Nephron (organoid): Measurements from ENCODE around the gene GALNT9.

ENCODE experiments used
- H3K27ac Mint-ChIP-seq, 3 experiments: 2 replicates each; pipeline ENCODE4 v1.8.0; 2020; ENCODE audit warnings: mixed read lengths in 3 of 3, mild to moderate bottlenecking in 2 of 3, moderate library complexity in 1 of 3
- H3K27me3 Mint-ChIP-seq: 2 replicates; pipeline ENCODE4 v1.8.0; 2021; ENCODE audit warnings: low read depth, mild to moderate bottlenecking, moderate library complexity, mixed read lengths
- H3K36me3 Mint-ChIP-seq: 2 replicates; pipeline ENCODE4 v1.8.0; 2020; ENCODE audit warnings: low read depth, mixed read lengths
- H3K4me1 Mint-ChIP-seq: 2 replicates; pipeline ENCODE4 v1.8.0; 2020; ENCODE audit warnings: mixed read lengths
- H3K4me3 Mint-ChIP-seq, 3 experiments: 2 replicates each; pipeline ENCODE4 v1.8.0; 2020; ENCODE audit warnings: mild to moderate bottlenecking in 3 of 3, mixed read lengths in 3 of 3, moderate library complexity in 2 of 3
- H3K9me3 Mint-ChIP-seq: 2 replicates; pipeline ENCODE4 v1.8.0; 2020; ENCODE audit warnings: mixed read lengths
- TF ChIP-seq, protein P1 (sequence below), 3 experiments: fragments of 200-600 bp; sonication (generic); IDR thresholded peaks; one replicate each; pipeline ENCODE4 v1.5.0; 2021; ENCODE audit warnings: antibody characterized with exemption in 3 of 3; ENCODE audit not compliant: unreplicated experiment in 3 of 3

Gene GALNT9

DNA sequence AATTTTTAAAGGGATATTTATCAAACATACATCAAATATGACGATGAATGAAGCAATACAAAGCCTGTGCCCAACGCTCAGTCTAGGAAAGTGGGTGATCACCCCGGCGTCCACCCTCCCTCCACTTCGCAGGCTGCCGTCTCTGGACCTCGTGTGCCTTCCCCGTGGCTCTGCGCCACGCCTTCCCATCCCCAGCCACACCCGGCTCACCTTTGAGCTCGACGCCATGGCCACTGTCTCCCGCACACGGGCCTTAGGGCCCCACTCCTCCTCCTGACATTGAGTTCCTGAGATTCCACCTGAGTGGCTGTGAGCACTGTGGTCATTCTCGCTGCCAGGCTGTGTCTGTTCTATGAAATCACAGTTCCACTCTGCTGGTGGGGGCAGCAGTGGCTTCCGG, 56.7 kb downstream of the GALNT9 start:
- Mint-ChIP-seq H3K27ac (peak overlapping the region; percentile 3 to 76 (median 30)), H3K9me3 (no peaks in the 10 kb centered on the region), H3K4me1 (peaks cover 67% of the 10 kb centered on the region), H3K36me3 (no peaks in the 10 kb centered on the region), H3K27me3 (peaks cover 47% of the 10 kb centered on the region), H3K4me3 (peak overlapping the region in 1 of 3 experiments; percentile 43)
- TF ChIP-seq, protein P1, sequence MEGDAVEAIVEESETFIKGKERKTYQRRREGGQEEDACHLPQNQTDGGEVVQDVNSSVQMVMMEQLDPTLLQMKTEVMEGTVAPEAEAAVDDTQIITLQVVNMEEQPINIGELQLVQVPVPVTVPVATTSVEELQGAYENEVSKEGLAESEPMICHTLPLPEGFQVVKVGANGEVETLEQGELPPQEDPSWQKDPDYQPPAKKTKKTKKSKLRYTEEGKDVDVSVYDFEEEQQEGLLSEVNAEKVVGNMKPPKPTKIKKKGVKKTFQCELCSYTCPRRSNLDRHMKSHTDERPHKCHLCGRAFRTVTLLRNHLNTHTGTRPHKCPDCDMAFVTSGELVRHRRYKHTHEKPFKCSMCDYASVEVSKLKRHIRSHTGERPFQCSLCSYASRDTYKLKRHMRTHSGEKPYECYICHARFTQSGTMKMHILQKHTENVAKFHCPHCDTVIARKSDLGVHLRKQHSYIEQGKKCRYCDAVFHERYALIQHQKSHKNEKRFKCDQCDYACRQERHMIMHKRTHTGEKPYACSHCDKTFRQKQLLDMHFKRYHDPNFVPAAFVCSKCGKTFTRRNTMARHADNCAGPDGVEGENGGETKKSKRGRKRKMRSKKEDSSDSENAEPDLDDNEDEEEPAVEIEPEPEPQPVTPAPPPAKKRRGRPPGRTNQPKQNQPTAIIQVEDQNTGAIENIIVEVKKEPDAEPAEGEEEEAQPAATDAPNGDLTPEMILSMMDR (IDR thresholded peaks at IDR 0.05; ENCODE audit: unreplicated experiment in 3 of 3): no peak

DNA sequence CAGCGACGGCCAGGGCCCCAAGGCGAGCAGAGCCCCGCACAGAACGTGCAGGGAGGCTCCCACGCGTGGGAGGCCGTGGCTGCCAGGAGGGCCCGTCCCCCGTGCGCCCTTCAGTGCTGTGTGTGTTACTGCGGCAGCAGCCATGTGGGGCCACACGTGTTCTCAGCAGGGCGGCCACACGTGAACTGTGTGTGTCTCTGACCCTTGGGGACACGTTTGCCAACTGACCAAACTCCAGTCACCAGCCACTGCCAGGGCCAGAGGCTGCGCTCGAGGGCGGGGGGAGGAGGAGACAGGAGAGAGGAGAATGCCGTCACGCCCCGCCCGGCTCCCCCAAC, 57.7 kb downstream of the GALNT9 start:
- TF ChIP-seq, protein P1 (IDR thresholded peaks at IDR 0.05; ENCODE audit: unreplicated experiment in 3 of 3): no peak
- H3K36me3 Mint-ChIP-seq: no peaks in the 10 kb centered on the region
- peak overlapping the region in 1 of 3 experiments; percentile 33 for H3K4me3 Mint-ChIP-seq
- H3K4me1 Mint-ChIP-seq: peaks cover 61% of the 10 kb centered on the region
- no peaks in the 10 kb centered on the region for H3K9me3 Mint-ChIP-seq
- no peak overlapping the region for H3K27ac Mint-ChIP-seq
- peaks cover 42% of the 10 kb centered on the region for H3K27me3 Mint-ChIP-seq

DNA sequence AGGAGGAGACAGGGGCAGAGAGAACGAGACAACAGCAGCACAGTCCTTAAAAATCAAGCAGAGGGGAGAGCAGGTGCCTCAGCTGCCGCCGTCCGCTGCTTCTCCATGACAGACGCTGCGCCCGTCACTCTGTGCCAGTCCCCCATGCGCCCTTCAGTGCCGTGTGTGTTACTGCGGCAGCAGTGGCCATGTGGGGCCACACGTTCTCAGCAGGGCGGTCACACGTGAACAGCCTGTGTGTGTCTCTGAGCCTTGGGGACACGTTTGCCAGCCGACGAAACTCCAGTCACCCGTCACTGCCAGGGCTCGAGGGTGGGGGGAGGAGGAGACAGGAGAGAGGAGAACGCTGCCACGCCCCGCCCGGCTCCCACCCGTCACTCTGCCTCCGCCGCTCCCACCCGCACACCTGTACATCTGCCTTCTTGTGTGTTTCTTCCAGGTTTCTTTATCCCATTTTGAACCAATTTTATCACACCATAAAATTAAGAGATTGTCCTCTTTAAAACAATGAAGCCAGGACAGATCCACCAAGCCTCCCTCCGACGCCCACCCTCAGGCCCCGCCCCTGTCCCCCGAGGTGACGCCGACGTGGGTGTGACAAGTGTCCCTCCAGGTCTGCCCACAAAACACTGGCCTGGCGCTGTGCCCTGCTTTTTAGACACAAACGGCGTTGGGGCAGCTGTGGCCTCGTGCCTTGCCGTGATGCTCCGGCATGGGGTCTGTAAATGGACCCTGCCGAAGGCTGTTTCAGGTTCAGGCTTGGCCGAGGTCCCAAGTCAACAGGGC, 58.2 kb downstream of the GALNT9 start:
- H3K4me3 Mint-ChIP-seq: peak overlapping the region in 1 of 3 experiments; percentile 6
- no peaks in the 10 kb centered on the region for H3K9me3 Mint-ChIP-seq

DNA sequence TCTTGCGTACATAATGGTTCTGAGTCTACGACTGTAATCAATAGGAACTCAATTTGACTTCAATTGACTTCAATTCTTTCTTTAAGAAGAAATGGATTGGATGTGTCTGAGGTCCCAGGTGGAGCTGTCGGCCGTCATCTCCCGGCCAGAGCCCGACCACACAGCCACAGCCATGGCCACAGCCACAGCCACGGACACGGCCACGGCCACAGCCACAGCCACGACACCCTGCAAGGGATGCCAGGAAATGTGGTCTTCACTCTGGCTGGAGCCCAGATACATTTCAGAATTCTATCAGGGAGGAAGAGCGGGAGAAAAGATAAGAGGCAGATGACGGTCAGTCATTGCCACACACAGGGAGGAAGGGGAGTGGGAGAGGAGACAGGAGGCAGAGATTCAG, 58.9 kb downstream of the GALNT9 start:
- peaks cover 53% of the 10 kb centered on the region for H3K4me1 Mint-ChIP-seq
- no peaks in the 10 kb centered on the region for H3K9me3 Mint-ChIP-seq
- peaks cover 42% of the 10 kb centered on the region for H3K27me3 Mint-ChIP-seq
- H3K36me3 Mint-ChIP-seq: no peaks in the 10 kb centered on the region
- TF ChIP-seq, protein P1 (IDR thresholded peaks at IDR 0.05; ENCODE audit: unreplicated experiment in 3 of 3): no peak
- H3K4me3 Mint-ChIP-seq: peak overlapping the region in 1 of 3 experiments; percentile 22
- peak overlapping the region in 2 of 3 experiments; percentile 45 to 74 for H3K27ac Mint-ChIP-seq

More for the DNA sequence above, 58.2 kb downstream of the GALNT9 start:
- H3K4me1 Mint-ChIP-seq: peaks cover 56% of the 10 kb centered on the region
- peak overlapping the region in 2 of 3 experiments; percentile 45 to 74 for H3K27ac Mint-ChIP-seq
- H3K27me3 Mint-ChIP-seq: peaks cover 39% of the 10 kb centered on the region
- TF ChIP-seq, protein P1 (IDR thresholded peaks at IDR 0.05; ENCODE audit: unreplicated experiment in 3 of 3): no peak
- H3K36me3 Mint-ChIP-seq: no peaks in the 10 kb centered on the region

DNA sequence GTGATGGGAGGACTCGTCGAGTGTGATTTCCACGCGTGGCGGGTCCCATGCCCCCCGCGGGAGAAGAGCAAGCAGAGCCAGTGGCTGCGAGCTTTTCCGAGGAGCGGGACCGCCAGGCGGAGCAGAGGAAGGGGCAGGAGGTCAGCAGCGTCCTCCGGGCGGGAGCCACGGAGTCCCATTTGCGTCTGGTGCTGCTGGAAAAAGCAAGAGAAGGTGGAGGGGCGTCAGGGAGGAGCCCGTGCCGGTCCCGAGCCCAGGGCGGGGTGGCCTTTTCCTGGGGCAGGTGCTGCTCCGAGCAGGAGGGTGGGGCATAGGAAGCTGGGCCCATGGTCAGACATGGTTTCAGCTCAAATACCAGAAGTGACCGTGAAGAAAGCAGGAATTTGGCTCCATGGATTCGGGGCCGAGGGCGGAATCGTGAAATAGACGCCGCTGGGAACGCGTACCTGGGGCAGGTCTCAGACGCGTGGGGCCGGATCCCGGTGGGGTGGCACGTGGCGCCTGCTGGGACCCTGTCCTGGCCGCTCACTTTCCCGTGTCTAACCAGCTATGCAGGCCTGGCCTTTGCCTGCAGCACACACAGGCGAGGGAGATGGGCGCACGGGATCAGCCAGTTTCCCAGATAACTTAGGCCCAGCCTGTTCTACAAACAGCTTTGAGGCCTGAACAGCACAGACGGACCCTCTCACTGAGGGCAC, 60.0 kb downstream of the GALNT9 start:
- Mint-ChIP-seq H3K27ac (peak overlapping the region; percentile 73 to 96 (median 85)), H3K27me3 (peaks cover 39% of the 10 kb centered on the region)

More for the DNA sequence above, 60.0 kb downstream of the GALNT9 start:
- Mint-ChIP-seq H3K9me3 (no peaks in the 10 kb centered on the region), H3K4me1 (peaks cover 43% of the 10 kb centered on the region), H3K4me3 (peak overlapping the region in 1 of 3 experiments; percentile 56), H3K36me3 (no peaks in the 10 kb centered on the region)
- TF ChIP-seq, protein P1 (IDR thresholded peaks at IDR 0.05; ENCODE audit: unreplicated experiment in 3 of 3): no peak
